Kidney capillary endothelial cell (primary cell): ENCODE measurements around the gene NFATC2.
"Not testable (repeated sequence)": the region's sequence is repeated elsewhere in the genome, so short reads cannot be mapped to it uniquely, and the experiment has no call there.

Source experiments
- DNase-seq: peaks from one replicate; pipeline ENCODE4 v3.0.0-alpha.2; 2018; ENCODE audit warnings: low spot score

Gene NFATC2

DNA sequence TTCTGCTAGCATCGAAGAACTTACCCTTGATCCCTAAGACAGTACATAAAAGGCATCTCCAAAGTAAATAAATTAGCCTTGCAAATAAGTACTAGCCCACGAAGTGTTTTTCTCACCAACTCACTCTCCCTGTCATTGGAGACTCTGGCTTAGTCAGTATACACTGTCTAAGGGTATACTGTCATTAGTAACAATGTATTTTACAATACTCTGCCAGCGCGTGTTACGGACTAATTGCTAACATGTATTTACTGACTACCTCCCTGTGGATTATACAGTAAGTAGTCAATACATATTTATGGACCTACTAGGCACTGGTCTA lies 72.1 kb downstream of the NFATC2 start:
- no peak for DNase-seq

DNA sequence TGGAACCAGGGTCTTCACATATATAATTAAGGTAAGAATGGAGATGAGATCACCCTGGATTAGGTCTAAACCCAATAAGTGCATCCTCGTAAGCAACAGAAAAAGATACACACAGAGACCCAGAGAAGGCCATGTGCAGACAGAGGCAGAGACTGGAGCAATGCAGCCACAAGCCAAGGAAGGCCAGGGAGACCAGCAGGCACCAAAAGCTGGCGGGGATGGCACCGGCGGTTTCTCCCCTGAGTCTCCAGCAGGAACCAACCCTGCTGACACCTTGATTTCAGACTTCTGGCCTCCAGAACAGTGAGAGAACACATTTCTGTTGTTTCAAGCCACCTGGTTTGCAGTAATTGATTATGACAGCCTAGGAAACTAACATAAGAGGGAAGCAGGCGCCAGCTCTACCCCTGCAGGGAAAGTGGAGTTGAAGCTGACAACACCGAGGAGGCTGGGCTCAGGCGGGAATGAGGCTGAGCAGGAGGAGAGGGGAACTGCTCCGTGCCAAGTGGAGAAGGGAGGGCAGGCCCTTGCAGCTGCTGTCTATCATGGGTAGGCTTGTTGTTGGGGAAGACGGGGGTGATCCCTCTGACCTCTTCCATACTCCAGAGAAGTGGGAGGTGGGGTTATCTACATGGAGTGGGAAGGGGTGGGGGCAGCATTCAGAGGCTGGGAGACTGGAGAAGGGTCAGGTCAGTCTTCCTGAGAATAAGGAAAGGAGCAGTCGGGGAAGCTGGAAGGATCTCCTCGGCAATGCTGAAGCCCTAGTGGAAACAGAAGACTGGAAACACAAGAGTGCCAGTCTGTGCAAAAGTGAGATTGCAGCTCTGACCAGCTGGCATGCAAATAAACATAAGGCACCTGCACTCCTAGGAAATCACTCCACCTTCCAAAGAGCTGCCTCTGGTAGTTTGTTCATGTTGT lies 72.7 kb downstream of the NFATC2 start:
- no peak for DNase-seq

DNA sequence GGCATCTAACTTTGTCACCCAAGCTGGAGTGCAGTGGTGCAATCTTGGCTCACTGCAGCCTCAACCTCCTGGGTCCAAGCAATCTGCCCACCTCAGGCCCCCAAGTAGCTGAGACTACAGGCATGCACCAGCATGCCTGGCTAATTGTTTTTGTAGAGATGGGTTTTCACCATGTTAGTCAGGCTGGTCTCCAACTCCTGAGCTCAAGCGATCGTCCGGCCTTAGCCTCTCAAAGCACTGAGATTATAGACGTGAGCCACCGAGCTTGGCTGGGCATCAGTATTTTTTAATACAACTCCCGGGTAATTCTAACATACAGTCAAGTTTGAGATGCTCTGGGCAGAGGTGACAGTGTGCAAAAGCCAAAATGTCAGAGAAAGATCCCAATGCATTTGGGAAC lies 73.5 kb downstream of the NFATC2 start:
- no peak for DNase-seq

GRCh38 chr20:51468636-51469035 lies 73.9 kb downstream of the NFATC2 start:
- no peak for DNase-seq

GRCh38 chr20:51467956-51468626 lies 74.4 kb downstream of the NFATC2 start:
- DNase-seq = no peak

GRCh38 chr20:51463998-51464397 lies 78.5 kb downstream of the NFATC2 start:
- DNase-seq = no peak

- no peak for DNase-seq
Observed at GRCh38 chr20:51463560-51463959, 79.0 kb downstream of the NFATC2 start.

GRCh38 chr20:51462566-51463276 lies 79.8 kb downstream of the NFATC2 start:
- no peak for DNase-seq

DNA sequence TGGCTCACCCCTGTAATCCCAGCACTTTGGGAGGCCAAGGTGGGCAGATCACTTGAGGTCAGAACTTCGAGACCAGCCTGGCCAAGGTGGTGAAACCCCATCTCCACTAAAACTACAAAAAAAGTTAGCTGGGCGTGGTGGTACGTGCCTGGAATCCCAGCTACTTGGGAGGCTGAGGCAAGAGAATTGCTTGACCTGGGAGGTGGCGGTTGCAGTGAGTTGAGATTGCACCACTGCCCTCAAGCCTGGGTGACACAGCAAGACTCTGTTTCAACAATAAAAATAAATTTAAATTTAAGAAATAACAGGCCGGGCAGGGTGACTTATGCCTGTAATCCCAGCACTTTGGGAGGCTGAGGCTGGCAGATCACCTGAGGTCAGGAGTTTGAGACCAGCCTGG lies 80.7 kb downstream of the NFATC2 start:
- DNase-seq = not testable (repeated sequence)

- DNase-seq = no peak
Observed at GRCh38 chr20:51461306-51461705, 81.2 kb downstream of the NFATC2 start.

DNA sequence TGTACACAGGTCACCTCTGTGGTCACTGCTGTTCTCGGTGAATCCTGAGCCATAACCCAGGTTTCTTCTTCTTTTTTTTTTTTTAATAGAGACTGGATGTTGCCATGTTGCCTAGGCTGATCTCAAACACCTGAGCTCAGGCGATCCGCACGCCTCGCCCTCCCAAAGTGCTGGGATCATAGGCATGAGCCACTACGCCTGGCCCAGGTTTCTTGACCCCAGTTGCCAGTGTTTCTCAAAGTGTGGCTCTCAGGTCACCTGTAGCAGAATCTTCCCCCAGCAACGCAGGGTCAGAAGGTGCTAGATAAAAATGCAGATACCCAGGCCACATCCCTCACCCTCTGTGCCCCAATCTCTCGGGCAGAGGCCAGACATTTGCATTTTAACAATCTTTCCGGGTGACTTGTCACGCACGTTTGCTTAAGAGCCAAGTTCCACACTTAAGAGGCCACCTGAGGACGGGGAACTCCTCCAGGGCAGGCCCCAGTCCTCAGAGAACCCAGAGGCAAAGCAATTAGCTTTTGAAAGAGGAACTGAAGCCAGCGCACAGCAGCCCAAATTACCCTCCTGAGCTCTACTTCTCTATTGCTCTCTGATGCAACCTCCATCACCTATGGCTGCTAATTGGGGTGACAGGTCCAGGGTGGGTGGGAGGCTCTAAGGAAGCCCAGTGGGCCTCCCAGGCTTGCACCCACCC lies 81.8 kb downstream of the NFATC2 start:
- DNase-seq = no peak

GRCh38 chr20:51460163-51460562 lies 82.4 kb downstream of the NFATC2 start:
- DNase-seq = no peak

DNA sequence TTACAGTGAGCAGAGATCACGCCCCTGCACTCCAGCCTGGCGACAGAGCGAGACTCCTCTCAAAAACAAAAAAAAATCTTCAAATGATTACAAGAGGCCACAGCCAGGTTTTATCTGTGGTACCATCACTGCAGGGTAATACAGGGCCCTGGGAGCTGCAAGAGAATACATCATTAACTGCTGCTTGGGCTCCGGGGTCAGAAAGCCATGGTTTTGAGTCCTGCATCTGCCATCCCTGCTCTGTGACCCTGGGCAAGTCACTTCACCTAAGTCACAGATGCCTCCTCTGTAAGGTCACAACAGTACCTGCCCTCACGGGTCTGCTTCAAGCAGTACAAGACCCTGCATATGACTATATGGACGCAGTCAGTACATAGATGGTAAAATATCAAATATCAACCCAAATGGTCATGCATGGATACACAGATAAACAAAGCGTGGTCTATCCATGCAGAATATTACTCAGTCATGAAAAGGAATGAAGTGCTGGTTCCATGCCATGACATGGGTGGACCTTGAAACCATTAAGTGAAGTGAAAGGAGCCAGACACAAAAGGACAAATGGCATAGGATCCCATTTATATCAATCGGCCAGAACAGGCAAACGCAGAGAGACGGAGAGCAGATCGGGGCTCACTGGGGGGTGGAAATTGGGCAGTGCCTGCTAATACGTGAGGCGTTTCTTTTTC lies 83.6 kb downstream of the NFATC2 start:
- no peak for DNase-seq

- no peak for DNase-seq
Observed at GRCh38 chr20:51457533-51457932, 85.0 kb downstream of the NFATC2 start.

DNA sequence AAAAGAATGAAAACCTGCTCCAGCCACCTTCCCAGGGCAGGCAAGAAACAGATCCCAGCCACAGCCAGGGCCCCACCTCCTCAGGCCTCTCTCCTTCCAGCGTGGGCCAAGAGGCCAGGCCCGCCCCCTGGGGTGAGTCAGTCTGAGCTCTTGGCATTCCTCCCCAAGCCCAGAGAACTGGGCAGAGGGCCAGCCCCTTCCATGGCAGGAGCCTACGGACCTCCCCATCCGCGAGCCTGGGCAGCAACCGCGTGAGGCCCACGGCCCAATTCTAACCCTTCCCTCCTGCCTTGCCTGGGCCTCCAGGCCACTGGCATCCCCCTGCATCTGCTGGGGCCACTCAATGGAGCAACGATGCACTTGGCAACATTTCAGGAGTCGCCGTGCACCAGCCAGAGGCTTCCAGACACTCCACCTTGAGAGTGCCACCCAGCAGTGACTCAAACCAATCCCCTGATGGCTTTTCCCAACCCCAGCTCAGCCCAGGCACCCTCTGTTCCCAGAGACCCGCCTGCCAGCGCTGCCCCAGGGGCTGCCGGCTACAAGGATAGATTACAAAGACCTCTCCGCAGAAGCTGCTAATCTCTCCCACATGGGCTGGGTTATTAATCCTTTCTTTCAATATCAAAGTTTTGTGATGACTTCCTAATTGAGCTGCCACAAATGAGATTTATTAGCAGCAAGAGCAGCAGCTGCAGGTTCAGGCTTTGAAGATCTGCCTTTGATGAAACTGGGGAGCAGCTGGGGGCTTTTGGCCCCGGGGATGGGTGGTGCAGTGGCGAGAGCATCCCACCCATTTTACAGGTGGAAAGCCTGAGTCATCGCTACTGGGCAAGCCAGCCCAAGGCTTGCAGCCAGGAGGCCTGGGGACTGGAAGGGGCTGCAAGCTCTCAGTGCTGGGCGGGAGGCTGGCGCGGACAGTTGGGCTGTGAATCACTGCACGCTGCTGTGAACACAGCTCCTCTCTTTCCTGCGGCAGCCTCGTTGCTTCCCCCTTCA lies 85.7 kb downstream of the NFATC2 start:
- peak; percentile 90 for DNase-seq

GRCh38 chr20:51454250-51454865 lies 88.2 kb downstream of the NFATC2 start:
- DNase-seq = no peak

GRCh38 chr20:51452734-51453365 lies 89.7 kb downstream of the NFATC2 start:
- no peak for DNase-seq

GRCh38 chr20:51452091-51452613 lies 90.4 kb downstream of the NFATC2 start:
- no peak for DNase-seq

DNA sequence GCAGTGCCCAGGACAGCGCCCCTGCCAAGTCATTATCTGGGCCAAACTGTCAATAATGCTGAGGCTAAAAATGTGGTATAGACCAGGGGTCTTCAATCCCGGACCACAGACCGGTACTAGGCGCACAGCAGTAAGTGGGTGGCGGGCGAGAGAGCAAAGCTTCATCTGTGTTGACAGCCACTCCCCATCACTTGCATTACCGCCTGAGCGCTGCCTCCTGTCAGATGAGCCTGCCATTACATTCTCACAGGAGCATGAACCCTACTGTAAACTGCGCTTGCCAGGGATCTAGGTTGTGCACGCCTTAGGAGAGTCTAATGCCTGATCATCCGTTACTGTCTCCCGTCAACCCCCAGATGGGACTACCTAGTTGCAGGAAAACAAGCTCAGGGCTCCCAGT lies 91.0 kb downstream of the NFATC2 start:
- no peak for DNase-seq
